Measurements from ENCODE around the gene PLD2.
"Not testable (repeated sequence)": the region's sequence is repeated elsewhere in the genome, so short reads cannot be mapped to it uniquely, and the experiment has no call there.

The PLD2 gene

DNA sequence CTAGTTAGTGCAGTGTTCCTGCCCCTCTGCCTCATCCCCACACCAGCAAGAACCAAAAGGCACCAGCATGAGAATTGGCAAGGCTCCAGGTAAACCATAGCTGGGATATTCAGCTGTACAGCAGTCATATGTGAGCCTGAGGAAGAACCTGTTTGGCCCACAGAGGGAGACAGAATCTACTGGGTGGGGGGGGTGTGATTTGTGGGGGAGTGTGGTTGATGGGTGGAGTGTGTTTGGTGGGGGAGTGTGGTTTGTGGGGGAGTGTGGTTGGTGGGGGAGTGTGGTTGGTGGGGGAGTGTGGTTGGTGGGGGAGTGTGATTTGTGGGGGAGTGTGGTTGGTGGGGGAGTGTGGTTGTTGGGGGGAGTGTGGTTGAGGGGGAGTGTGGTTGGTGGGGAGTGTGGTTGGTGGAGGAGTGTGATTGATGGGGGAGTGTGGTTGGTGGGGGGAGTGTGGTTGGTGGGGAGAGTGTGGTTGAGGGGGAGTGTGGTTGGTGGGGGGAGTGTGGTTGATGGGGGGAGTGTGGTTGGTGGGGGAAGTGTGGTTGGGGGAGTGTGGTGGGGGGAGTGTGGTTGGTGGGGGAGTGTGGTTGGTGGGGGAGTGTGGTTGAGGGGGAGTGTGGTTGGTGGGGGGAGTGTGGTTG lies 45.7 kb downstream of the PLD2 start:
- Mint-ChIP-seq H3K9me3 (peaks cover 5% of the 10 kb centered on the region), H3K27me3 (ENCODE audit: low read depth, poor library complexity) (no peaks in the 10 kb centered on the region), H3K4me3 (no peak overlapping the region), H3K36me3 (ENCODE audit: low read depth) (peaks cover 21% of the 10 kb centered on the region), H3K4me1 (peaks cover 66% of the 10 kb centered on the region), H3K27ac (peak overlapping the region; percentile 37)
- no peak for DNase-seq
- TF ChIP-seq, protein P1, sequence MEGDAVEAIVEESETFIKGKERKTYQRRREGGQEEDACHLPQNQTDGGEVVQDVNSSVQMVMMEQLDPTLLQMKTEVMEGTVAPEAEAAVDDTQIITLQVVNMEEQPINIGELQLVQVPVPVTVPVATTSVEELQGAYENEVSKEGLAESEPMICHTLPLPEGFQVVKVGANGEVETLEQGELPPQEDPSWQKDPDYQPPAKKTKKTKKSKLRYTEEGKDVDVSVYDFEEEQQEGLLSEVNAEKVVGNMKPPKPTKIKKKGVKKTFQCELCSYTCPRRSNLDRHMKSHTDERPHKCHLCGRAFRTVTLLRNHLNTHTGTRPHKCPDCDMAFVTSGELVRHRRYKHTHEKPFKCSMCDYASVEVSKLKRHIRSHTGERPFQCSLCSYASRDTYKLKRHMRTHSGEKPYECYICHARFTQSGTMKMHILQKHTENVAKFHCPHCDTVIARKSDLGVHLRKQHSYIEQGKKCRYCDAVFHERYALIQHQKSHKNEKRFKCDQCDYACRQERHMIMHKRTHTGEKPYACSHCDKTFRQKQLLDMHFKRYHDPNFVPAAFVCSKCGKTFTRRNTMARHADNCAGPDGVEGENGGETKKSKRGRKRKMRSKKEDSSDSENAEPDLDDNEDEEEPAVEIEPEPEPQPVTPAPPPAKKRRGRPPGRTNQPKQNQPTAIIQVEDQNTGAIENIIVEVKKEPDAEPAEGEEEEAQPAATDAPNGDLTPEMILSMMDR (IDR thresholded peaks at IDR 0.05), result no peak

DNA sequence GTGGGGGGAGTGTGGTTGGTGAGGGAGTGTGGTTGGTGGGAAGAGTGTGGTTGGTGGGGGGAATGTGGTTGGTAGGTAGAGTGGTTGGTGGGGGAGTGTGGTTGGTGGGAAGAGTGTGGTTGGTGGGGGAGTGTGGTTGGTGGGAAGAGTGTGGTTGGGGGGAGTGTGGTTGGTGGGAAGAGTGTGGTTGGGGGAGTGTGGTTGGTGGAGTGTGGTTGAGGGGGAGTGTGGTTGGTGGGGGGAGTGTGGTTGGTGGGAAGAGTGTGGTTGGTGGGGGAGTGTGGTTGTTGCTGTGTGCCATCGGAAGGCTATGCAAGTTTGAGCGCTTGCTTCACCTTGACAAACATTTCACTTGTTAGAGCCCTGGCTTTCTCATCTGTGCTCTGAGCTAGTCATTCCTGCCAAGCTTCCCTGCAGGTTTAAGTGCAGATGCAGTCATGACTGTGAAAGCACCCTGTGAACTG lies 46.3 kb downstream of the PLD2 start:
- Mint-ChIP-seq H3K27me3 (ENCODE audit: low read depth, poor library complexity) (no peaks in the 10 kb centered on the region), H3K4me1 (peaks cover 67% of the 10 kb centered on the region), H3K4me3 (no peak overlapping the region), H3K9me3 (peaks cover 5% of the 10 kb centered on the region), H3K27ac (no peak overlapping the region), H3K36me3 (ENCODE audit: low read depth) (peaks cover 21% of the 10 kb centered on the region)
- DNase-seq, result no peak
- TF ChIP-seq, protein P1 (IDR thresholded peaks at IDR 0.05), result no peak

DNA sequence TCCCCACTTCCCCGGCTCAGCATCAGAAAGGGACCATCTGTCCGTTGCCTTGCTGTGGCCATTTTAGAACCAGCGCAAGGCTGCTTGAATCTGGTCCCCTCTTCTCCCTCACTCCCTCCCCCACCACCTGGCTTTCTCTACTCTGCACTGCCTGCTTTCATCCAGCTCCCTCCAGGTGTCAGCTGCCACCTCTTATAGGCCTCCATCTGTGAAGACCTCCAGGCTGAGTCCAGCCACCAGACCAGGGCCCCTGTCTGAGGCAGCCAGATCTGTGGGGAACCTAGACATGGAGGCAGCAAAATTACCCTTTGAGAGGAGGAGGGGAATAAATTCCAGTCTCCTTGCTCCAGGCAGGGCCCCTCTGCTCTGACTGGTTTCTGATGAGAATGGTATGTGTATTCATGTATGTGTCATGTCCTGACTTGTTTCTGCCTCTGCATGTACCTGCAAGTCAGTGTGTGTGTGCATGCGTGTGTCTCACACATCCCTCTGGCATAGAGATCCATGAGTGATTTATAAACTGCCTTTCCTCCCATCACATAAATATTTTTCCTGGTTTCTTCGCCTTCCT lies 47.2 kb downstream of the PLD2 start:
- no peak for DNase-seq
- no peaks in the 10 kb centered on the region for H3K27me3 Mint-ChIP-seq (ENCODE audit: low read depth, poor library complexity)
- H3K4me3 Mint-ChIP-seq, result no peak overlapping the region
- H3K27ac Mint-ChIP-seq, result peak overlapping the region; percentile 88
- TF ChIP-seq, protein P1 (IDR thresholded peaks at IDR 0.05), result no peak
- peaks cover 71% of the 10 kb centered on the region for H3K4me1 Mint-ChIP-seq
- peaks cover 21% of the 10 kb centered on the region for H3K36me3 Mint-ChIP-seq (ENCODE audit: low read depth)
- H3K9me3 Mint-ChIP-seq, result peaks cover 5% of the 10 kb centered on the region

DNA sequence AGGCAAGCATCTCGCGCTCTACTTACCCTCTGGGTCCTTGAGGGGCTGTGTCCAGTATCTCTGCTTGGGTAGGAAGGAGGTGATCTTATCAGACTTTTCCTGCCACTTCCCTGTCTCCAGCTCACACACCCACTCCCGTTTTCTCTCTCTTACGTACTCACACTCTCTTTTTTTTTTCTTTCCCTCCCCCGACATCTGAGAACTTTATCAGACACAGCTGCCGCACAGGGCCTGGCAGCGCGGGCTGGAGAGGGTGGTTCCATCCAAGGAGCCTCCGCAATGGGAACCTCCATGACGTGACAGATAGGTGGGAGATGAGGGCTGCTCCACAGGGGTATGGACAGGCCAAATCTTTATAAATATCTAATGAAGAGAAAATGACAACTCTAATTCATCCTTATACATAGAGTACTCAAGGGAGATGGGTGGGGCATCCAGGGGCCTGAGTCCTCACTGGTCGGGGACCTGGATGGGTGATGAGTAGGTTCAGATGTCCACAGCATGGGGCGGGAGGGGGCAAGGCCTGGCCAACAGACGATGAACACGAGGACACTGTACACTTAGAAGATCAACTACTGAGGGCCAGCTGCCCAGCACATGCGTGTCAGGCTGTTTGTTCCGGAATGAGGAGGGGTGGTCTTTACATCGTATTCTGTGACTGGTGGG lies 49.5 kb downstream of the PLD2 start:
- Mint-ChIP-seq H3K4me1 (peaks cover 70% of the 10 kb centered on the region), H3K27me3 (ENCODE audit: low read depth, poor library complexity) (no peaks in the 10 kb centered on the region), H3K36me3 (ENCODE audit: low read depth) (peaks cover 23% of the 10 kb centered on the region), H3K27ac (peak overlapping the region; percentile 50), H3K4me3 (peak overlapping the region; percentile 9), H3K9me3 (peaks cover 5% of the 10 kb centered on the region)
- TF ChIP-seq, protein P1 (IDR thresholded peaks at IDR 0.05), result no peak
- DNase-seq, result no peak

DNA sequence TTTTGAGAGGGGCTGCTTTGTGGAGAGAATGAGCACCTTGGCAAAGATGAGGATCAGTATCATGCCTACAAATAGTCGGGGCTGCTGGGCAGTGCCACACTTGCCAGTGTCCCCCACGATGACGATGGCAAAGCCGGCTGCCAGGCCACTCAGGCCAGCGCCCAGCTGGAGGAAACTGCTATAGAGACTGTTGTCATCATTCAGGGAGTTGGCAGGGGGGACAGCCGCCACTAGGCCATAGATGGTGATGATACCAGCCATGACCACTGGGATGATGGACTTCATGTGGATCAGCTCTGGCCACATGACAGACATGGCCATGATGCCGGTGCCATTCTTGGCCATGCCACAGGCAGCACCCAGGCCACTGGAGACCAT lies 50.0 kb downstream of the PLD2 start:
- peaks cover 25% of the 10 kb centered on the region for H3K36me3 Mint-ChIP-seq (ENCODE audit: low read depth)
- H3K27ac Mint-ChIP-seq, result peak overlapping the region; percentile 48
- no peak overlapping the region for H3K4me3 Mint-ChIP-seq
- H3K4me1 Mint-ChIP-seq, result peaks cover 67% of the 10 kb centered on the region
- no peak for DNase-seq
- TF ChIP-seq, protein P1 (IDR thresholded peaks at IDR 0.05), result no peak
- no peaks in the 10 kb centered on the region for H3K27me3 Mint-ChIP-seq (ENCODE audit: low read depth, poor library complexity)
- peaks cover 5% of the 10 kb centered on the region for H3K9me3 Mint-ChIP-seq

DNA sequence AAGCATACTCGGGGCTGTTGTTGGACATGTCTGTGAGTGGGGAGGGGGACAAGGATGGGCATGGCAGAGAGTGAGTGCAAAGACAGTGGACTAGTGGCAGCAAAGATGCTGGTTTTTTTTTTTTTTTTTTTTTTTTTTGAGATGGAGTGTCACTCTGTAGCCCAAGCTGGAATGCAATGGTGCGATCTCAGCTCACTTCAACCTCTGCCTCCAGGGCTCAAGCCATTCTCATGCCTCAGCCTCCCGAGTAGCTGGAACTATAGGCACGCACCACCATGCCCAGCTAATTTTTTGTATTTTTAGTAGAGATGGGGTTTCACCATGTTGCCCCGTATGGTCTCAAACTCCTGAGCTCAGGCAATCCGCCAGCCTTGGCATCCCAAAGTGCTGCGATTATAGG lies 50.4 kb downstream of the PLD2 start:
- H3K4me3 Mint-ChIP-seq; DNase-seq; H3K9me3 Mint-ChIP-seq; H3K27me3 Mint-ChIP-seq (ENCODE audit: low read depth, poor library complexity): not testable (repeated sequence)
- Mint-ChIP-seq H3K27ac (peak overlapping the region; percentile 75), H3K4me1 (peaks cover 62% of the 10 kb centered on the region), H3K36me3 (ENCODE audit: low read depth) (peaks cover 27% of the 10 kb centered on the region)

Data from nephron progenitor cell (in vitro differentiated cells).